ENCODE measurements around the gene ATXN1L. TPM values are rescaled to one million over a fixed set of nuclear protein-coding genes. Genes with fewer than 3 reads are reported as not detected.
"Not testable (repeated sequence)": the region's sequence is repeated elsewhere in the genome, so short reads cannot be mapped to it uniquely, and the experiment has no call there.

Gene ATXN1L
- total RNA-seq, 1 experiment from 2014 or later, result 44.8 TPM

- BruUV-seq (replicated peaks), result no TSS peak
These were observed 19.2 kb upstream of the ATXN1L start for GRCh38 chr16:71826533-71827017.

GRCh38 chr16:71830359-71830758 lies 15.4 kb upstream of the ATXN1L start:
- no peak overlapping the region for H3K4me3 Mint-ChIP-seq (ENCODE audit: unreplicated experiment)
- intact Hi-C loops (cut with micrococcal nuclease; ENCODE audit: unreplicated experiment), result no loop called here
- H3K27ac Mint-ChIP-seq (ENCODE audit: unreplicated experiment), result no peak overlapping the region
- DNase-seq, result no peak
- Histone ChIP-seq H3K27me3 (replicated peaks; ENCODE audit: control insufficient read depth, insufficient read depth, low read length) (no peaks in the 10 kb centered on the region), H3K4me1 (no peaks in the 10 kb centered on the region; the same call in 1 of the 2 replicates), H3K36me3 (ENCODE audit: control insufficient read depth, insufficient read depth, low read length) (no peaks in the 10 kb centered on the region), H3K4me3 (ENCODE audit: low read depth, low read length) (no peak overlapping the region), H3K9me3 (peaks cover 6% of the 10 kb centered on the region; the same call in 1 of the 2 replicates)
- peaks cover 7% of the 10 kb centered on the region for H3K4me1 Mint-ChIP-seq (ENCODE audit: low read depth, unreplicated experiment)
- TF ChIP-seq CTCF (IDR thresholded peaks at IDR 0.05; ENCODE audit: insufficient read depth in 1 of 2, low read depth in 1 of 2, low read length in 1 of 2, severe bottlenecking in 1 of 2, unreplicated experiment in 1 of 2), result no peak
- H3K36me3 Mint-ChIP-seq (ENCODE audit: insufficient read depth, unreplicated experiment), result no peaks in the 10 kb centered on the region
- no TSS peak for BruUV-seq (replicated peaks)
- H3K27me3 Mint-ChIP-seq (ENCODE audit: insufficient read depth, unreplicated experiment), result no peaks in the 10 kb centered on the region
- ChIA-PET CTCF (no interaction called here), POLR2A (no interaction called here)
- peaks cover 11% of the 10 kb centered on the region for H3K9me3 Mint-ChIP-seq (ENCODE audit: unreplicated experiment)

More at GRCh38 chr16:71826533-71827017, 19.2 kb upstream of the ATXN1L start:
- H3K9me3 ChIP-seq, result peaks cover 6% of the 10 kb centered on the region; the same call in 1 of the 2 replicates
- no peaks in the 10 kb centered on the region for H3K36me3 ChIP-seq (ENCODE audit: control insufficient read depth, insufficient read depth, low read length)
- H3K4me1 ChIP-seq, result no peaks in the 10 kb centered on the region
- H3K4me3 ChIP-seq (ENCODE audit: low read depth, low read length), result no peak overlapping the region
- Mint-ChIP-seq H3K27ac (ENCODE audit: unreplicated experiment) (no peak overlapping the region), H3K4me3 (ENCODE audit: unreplicated experiment) (no peak overlapping the region), H3K36me3 (ENCODE audit: insufficient read depth, unreplicated experiment) (no peaks in the 10 kb centered on the region), H3K4me1 (ENCODE audit: low read depth, unreplicated experiment) (peaks cover 7% of the 10 kb centered on the region), H3K9me3 (ENCODE audit: unreplicated experiment) (peaks cover 11% of the 10 kb centered on the region), H3K27me3 (ENCODE audit: insufficient read depth, unreplicated experiment) (no peaks in the 10 kb centered on the region)
- intact Hi-C loops (cut with micrococcal nuclease; ENCODE audit: unreplicated experiment), result no loop called here
- no peak for DNase-seq
- POLR2A ChIA-PET, result no interaction called here
- H3K27me3 ChIP-seq (replicated peaks; ENCODE audit: control insufficient read depth, insufficient read depth, low read length), result no peaks in the 10 kb centered on the region
- CTCF ChIA-PET, result no interaction called here
- TF ChIP-seq CTCF (IDR thresholded peaks at IDR 0.05; ENCODE audit: insufficient read depth in 1 of 2, low read depth in 1 of 2, low read length in 1 of 2, severe bottlenecking in 1 of 2, unreplicated experiment in 1 of 2), result no peak

- H3K36me3 Mint-ChIP-seq (ENCODE audit: insufficient read depth, unreplicated experiment); H3K9me3 Mint-ChIP-seq (ENCODE audit: unreplicated experiment); POLR2A ChIA-PET; H3K4me1 ChIP-seq; H3K27me3 Mint-ChIP-seq (ENCODE audit: insufficient read depth, unreplicated experiment); H3K36me3 ChIP-seq (ENCODE audit: control insufficient read depth, insufficient read depth, low read length); DNase-seq; H3K27me3 ChIP-seq (replicated peaks; ENCODE audit: control insufficient read depth, insufficient read depth, low read length); H3K9me3 ChIP-seq; H3K4me3 Mint-ChIP-seq (ENCODE audit: unreplicated experiment); H3K4me1 Mint-ChIP-seq (ENCODE audit: low read depth, unreplicated experiment); H3K27ac Mint-ChIP-seq (ENCODE audit: unreplicated experiment); BruUV-seq (replicated peaks); H3K4me3 ChIP-seq (ENCODE audit: low read depth, low read length); intact Hi-C loops (cut with micrococcal nuclease; ENCODE audit: unreplicated experiment): not testable (repeated sequence)
- CTCF ChIA-PET, result interaction anchor here (0.7 kb wide), 1 partner anchor 28 kb away, joined by 4 read pairs; no protein-coding TSS in a partner anchor
These were observed 14.1 kb upstream of the ATXN1L start for GRCh38 chr16:71831698-71832097.

- H3K9me3 Mint-ChIP-seq (ENCODE audit: unreplicated experiment); H3K36me3 Mint-ChIP-seq (ENCODE audit: insufficient read depth, unreplicated experiment); H3K4me1 Mint-ChIP-seq (ENCODE audit: low read depth, unreplicated experiment); H3K27me3 Mint-ChIP-seq (ENCODE audit: insufficient read depth, unreplicated experiment); H3K9me3 ChIP-seq; H3K27me3 ChIP-seq (replicated peaks; ENCODE audit: control insufficient read depth, insufficient read depth, low read length); H3K4me1 ChIP-seq; H3K27ac Mint-ChIP-seq (ENCODE audit: unreplicated experiment); DNase-seq; POLR2A ChIA-PET; intact Hi-C loops (cut with micrococcal nuclease; ENCODE audit: unreplicated experiment); H3K4me3 ChIP-seq (ENCODE audit: low read depth, low read length); H3K36me3 ChIP-seq (ENCODE audit: control insufficient read depth, insufficient read depth, low read length); BruUV-seq (replicated peaks); H3K4me3 Mint-ChIP-seq (ENCODE audit: unreplicated experiment): not testable (repeated sequence)
- CTCF ChIA-PET, result interaction anchor here (0.7 kb wide), 1 partner anchor 29 kb away, joined by 4 read pairs; no protein-coding TSS in a partner anchor
These were observed 13.7 kb upstream of the ATXN1L start for GRCh38 chr16:71832112-71832511.

Measured in Caco-2 (cell line).